Psoas muscle (tissue), 8 donors: Measurements from ENCODE around the gene TPGS1. TPM values are rescaled to one million over a fixed set of nuclear protein-coding genes. Genes with fewer than 3 reads are reported as not detected.

Experiments used
- ATAC-seq, 4 donors: fragments of 200-7000 bp; cut with Tn5 transposase; one replicate each; pipeline ENCODE4 v1.9.1; 2020; ENCODE audit warnings: moderate library complexity in 3 of 4, mild to moderate bottlenecking in 2 of 4
- DNase-seq, 2 donors: peaks; one replicate each; pipeline ENCODE4 v3.0.0-alpha.2; 2020
- H3K27ac ChIP-seq: fragments of 200-600 bp; one replicate; pipeline ENCODE4 v1.8.0; 2022
- H3K27me3 ChIP-seq, 3 donors: fragments of 200-600 bp in 1 of 3; one replicate each; pipeline versions ENCODE4 v1.6.1 to v1.8.0; 2013 to 2022; ENCODE audit warnings: low read length in 2 of 3, mild to moderate bottlenecking in 2 of 3, moderate library complexity in 1 of 3; ENCODE audit not compliant: insufficient read depth in 3 of 3
- H3K36me3 ChIP-seq, 2 donors: fragments of 200-600 bp in 1 of 2; one replicate each; pipeline versions ENCODE4 v1.6.1 to v1.8.0; 2013 to 2022; ENCODE audit warnings: low read depth in 1 of 2, mild to moderate bottlenecking in 1 of 2, moderate library complexity in 1 of 2; ENCODE audit not compliant: insufficient read depth in 1 of 2
- H3K4me1 ChIP-seq: fragments of 200-600 bp; one replicate; pipeline ENCODE4 v1.8.0; 2022
- H3K4me3 ChIP-seq: fragments of 200-600 bp; one replicate; pipeline ENCODE4 v1.8.0; 2022; ENCODE audit warnings: mild to moderate bottlenecking
- H3K9me3 ChIP-seq: fragments of 200-600 bp; one replicate; pipeline ENCODE4 v1.8.0; 2022
- CTCF ChIP-seq: fragments of 200-600 bp; IDR thresholded peaks from one replicate; pipeline ENCODE4 v1.8.0; 2022; ENCODE audit warnings: antibody characterized with exemption
- WGBS, 3 donors: extraction: QIAGEN DNeasy Blood & Tissue Kit; methylation state at CpG; one replicate each; pipeline versions ENCODE4 v1.1.6 to v1.1.7; 2013; 5-methylcytosine and 5-hydroxymethylcytosine counted together
- intact Hi-C, 2 donors: fragments of 100-400 bp; cut with DNase I; formaldehyde crosslinking; loops; one replicate each; pipeline versions ENCODE4 v1.11.0 to v1.14.2; 2022
- polyA plus RNA-seq, 3 donors: library from polyadenylated mRNA; stranded (reverse); fragments of 200-250 nt; gene quantifications; one replicate each; pipeline ENCODE4 v1.2.3, GENCODE V29; 2013
- total RNA-seq, 4 donors: library from RNA; stranded (reverse); fragmentation: NEBNext Ultra II Directional in 2 of 4; extraction: Animal tissue kit (Norgen Biotek cat#: 25700) in 2 of 4; gene quantifications; one replicate each; pipeline versions ENCODE4 v1.2.1 to v1.2.4, GENCODE V29; 2021 to 2023
- donor health status: healthy with polysubstance abuse.
- donor health status: DM: no; HTN: no; CAD: no; lungs with moderate emphysema.
- donor health status: Bipolar disorder and iron deficiency.
- donor health status: healthy.
- donor health status: DM: yes; HTN: yes; CAD: no.
- donor health status: DM: no; HTN: no; CAD: no.
- donor health status: DM: no; HTN: no; CAD: no.
- donor health status: DM: yes; HTN: yes; CAD: no.

TPGS1 gene
- total and polyA plus RNA-seq, 7 donors = 8.9 to 16.6 (median 10.6) TPM

- ATAC-seq (no peak), DNase-seq (peak in 1 of 2 donors; percentile 10)
- intact Hi-C loops = no loop called here
- Histone ChIP-seq H3K27me3 (peaks cover 0 to 2% (median 0%) of the 10 kb centered on the region in 3 donors), H3K4me3 (no peak overlapping the region), H3K36me3 (peaks cover 0 to 5% of the 10 kb centered on the region in 2 donors), H3K27ac (no peak overlapping the region), H3K9me3 (no peaks in the 10 kb centered on the region), H3K4me1 (peaks cover 14% of the 10 kb centered on the region)
- no peak for TF ChIP-seq CTCF
- WGBS, 3 donors = 84 to 88% (median 86%) methylated on average over 14 of the region's 14 CpGs
These were observed 2.7 kb upstream of the TPGS1 start for GRCh38 chr19:504616-505015.

GRCh38 chr19:506404-507285 lies 652 bp upstream of the TPGS1 start:
- intact Hi-C loops = no loop called here
- 4 to 5% (median 5%) methylated on average over 47 to 48 of the region's 48 CpGs for WGBS, 3 donors
- no peaks in the 10 kb centered on the region for H3K9me3 ChIP-seq

DNA sequence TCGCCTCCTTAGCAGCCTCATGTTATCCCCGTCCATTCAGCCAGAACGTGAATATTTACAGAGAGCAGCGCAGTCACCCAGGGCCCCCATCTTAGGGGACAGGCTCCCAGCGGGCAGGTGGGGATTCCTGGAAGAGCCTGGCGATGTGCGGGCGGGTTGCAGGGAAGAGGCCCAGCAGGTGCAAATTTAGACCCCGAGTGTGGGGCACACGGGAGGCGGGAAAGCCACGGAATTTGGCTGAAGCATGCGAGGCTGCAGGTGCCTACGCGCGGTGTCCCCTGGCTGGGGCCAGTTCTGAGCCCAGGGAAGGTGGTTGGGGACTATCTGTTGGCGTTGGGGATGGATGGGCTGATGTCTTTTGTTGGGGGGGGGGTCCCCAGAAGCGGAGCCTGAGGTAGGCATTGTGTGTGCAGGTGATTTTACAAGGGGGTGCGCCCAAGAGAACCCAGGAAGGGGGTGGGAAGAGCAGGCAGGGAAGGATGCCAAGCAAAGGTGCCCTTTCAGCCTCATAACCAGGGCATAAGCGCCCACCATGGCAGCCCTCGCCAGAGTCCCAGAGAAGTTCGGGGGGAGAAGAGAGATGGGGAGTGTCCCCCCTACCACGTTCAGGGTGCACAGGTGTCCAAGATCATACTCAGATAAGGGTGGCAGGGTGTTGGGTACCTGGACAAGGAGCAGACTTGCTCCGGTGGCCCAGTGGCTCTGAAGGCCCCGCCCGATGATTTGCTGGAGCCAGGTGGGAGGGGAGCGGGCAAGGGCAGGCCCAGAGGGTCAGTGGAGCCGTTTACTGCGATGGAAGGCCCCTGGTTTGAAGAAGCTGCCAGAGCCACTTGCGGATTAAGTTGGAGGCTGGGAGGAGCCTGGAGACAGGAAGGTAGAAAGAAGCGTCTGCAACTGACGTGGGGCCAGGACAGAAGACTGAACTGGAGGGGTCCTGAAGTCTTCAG lies 1.2 kb downstream of the TPGS1 start:
- WGBS, 3 donors = 55 to 56% (median 56%) methylated on average over 32 of the region's 32 CpGs
- TF ChIP-seq CTCF = no peak
- Histone ChIP-seq H3K4me3 (peak overlapping the region; percentile 100), H3K9me3 (no peaks in the 10 kb centered on the region), H3K4me1 (peaks cover 14% of the 10 kb centered on the region), H3K36me3 (peaks cover 0 to 7% of the 10 kb centered on the region in 2 donors), H3K27me3 (no peaks in the 10 kb centered on the region), H3K27ac (peak overlapping the region; percentile 97)
- intact Hi-C loops = loop anchor here (2.0 kb wide), 2 partner anchors 20 to 22 kb away; partner anchors contain the start of gene CDC34 (in 1 of the 2)
- ATAC-seq = no peak
- DNase-seq = no peak

More at GRCh38 chr19:506404-507285, 652 bp upstream of the TPGS1 start:
- H3K36me3 ChIP-seq = peaks cover 0 to 7% of the 10 kb centered on the region in 2 donors
- no peaks in the 10 kb centered on the region for H3K27me3 ChIP-seq
- peaks cover 14% of the 10 kb centered on the region for H3K4me1 ChIP-seq
- peak; percentile 84 for TF ChIP-seq CTCF
- peak overlapping the region; percentile 100 for H3K4me3 ChIP-seq
- DNase-seq (peak; percentile 97 to 98), ATAC-seq (peak; percentile 89 to 92 (median 91))
- peak overlapping the region; percentile 97 for H3K27ac ChIP-seq

DNA sequence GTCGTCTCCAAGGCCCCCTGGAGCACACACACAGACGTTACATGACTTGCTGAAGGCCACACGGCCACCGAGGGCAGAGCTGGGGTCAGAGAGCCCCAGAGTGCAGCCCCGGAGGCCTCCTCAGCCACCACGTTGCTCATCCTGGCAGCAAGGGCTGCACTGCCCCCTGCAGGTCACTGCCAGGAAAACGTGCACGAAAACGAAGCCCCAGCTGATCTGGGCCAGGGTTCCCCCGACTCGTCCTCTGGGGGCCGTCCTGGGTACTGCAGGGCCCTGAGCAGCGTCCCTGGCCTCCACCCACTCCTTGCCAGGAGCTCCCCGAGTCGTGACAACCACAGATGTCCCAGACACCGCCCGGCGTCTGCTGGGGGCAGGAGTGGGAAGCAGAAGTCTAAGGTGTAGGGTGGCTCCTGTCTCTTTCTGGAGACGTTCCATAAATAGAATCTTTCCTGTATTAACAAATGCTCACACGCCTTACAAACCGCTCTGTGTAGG lies 3.4 kb downstream of the TPGS1 start:
- TF ChIP-seq CTCF = peak; percentile 82
- Histone ChIP-seq H3K4me3 (peak overlapping the region; percentile 27), H3K4me1 (peaks cover 14% of the 10 kb centered on the region), H3K27me3 (no peaks in the 10 kb centered on the region), H3K9me3 (no peaks in the 10 kb centered on the region), H3K27ac (peak overlapping the region; percentile 70), H3K36me3 (peaks cover 0 to 14% of the 10 kb centered on the region in 2 donors)
- 19 to 33% (median 25%) methylated on average over 21 of the region's 21 CpGs for WGBS, 3 donors
- DNase-seq (peak; percentile 84 to 89), ATAC-seq (peak in 3 of 4 donors; percentile 16 to 28 (median 24))
- intact Hi-C loops = no loop called here
